ENCODE results near the gene ELK4. TPM values are rescaled to one million over a fixed set of nuclear protein-coding genes. Genes with fewer than 3 reads are reported as not detected.

Gene ELK4
- total and polyA plus RNA-seq, 2 experiments from 2014 or later: 5.1 to 16.4 TPM

DNA sequence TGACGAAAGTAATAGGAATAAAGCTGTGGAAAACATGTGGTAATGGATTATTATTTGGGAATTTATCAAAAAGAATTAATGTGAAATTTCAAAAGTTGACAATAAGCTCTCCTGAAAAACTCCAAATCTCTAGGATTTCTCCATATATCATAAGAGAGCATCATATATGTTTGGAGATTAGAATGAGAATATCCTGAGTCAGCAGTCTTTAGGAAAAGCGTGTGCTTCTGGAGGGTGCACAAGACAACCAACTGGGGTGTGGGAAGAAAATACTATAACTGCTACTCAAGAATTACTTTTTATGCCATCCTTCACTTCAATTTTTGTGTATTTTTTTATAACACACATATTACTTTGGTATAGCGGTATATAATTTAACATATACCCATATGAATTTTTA lies 19.7 kb downstream of the ELK4 start:
- in situ Hi-C loops (cut with MboI): no loop called here
- no peak for TF ChIP-seq EZH2phosphoT487 (IDR thresholded peaks at IDR 0.05; ENCODE audit: insufficient read depth, low read depth)
- no peak for TF ChIP-seq EZH2 (IDR thresholded peaks at IDR 0.05; ENCODE audit: insufficient read depth, poor library complexity, severe bottlenecking)

DNA sequence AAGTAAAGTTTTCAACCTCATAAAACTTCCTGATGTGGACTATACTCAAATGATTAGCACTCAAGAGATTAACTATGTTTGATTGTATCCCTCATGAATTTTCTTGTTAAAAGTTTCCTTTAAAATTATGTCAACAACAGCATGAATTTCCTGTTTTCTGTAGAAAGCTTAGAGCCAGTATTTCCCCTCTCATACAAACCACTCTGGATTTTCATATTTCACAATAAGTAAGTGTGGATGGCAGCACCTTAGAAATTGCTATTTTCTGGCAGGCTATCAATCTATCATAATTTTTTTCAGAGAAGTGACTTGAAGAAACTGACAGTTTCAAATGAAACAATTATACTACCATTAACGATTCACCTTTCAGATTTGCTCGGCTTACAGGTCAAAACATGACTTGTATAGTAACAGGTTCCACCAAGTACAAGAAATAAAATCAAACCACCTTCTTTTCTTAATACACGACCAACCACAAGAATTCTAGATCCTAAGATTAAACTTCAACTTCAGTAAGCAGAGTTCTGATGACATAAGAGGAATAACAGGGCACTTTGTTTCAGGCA lies 20.8 kb downstream of the ELK4 start:
- H3F3A ChIP-seq (ENCODE audit: insufficient read depth): no peaks in the 10 kb centered on the region
- 76 to 90% methylated on average over 3 of the region's 3 CpGs for WGBS, 2 experiments (ENCODE audit: low coverage in 1 of 2, low lambda C conversion rate in 2 of 2, missing lambda C conversion rate in 2 of 2)
- no peaks in the 10 kb centered on the region for H3K9me2 ChIP-seq (ENCODE audit: insufficient read depth)
- peaks cover 66% of the 10 kb centered on the region for H3K79me2 ChIP-seq (ENCODE audit: insufficient read depth)
- peaks cover 12% of the 10 kb centered on the region for H3K4me1 ChIP-seq (ENCODE audit: insufficient read depth)
- no peaks in the 10 kb centered on the region for H3K9me3 ChIP-seq (ENCODE audit: low read depth)
- H3K27me3 ChIP-seq (replicated peaks; ENCODE audit: insufficient read depth): no peaks in the 10 kb centered on the region
- in situ Hi-C loops (cut with MboI): no loop called here
- H3K27ac ChIP-seq: no peak overlapping the region
- no peaks in the 10 kb centered on the region for H4K20me1 ChIP-seq (ENCODE audit: insufficient read depth)
- H2AFZ ChIP-seq: no peak overlapping the region
- TF ChIP-seq EZH2phosphoT487 (IDR thresholded peaks at IDR 0.05; ENCODE audit: insufficient read depth, low read depth) (no peak), EZH2 (IDR thresholded peaks at IDR 0.05; ENCODE audit: insufficient read depth, poor library complexity, severe bottlenecking) (no peak)
- no peak for DNase-seq
- no peak overlapping the region for H3K4me3 ChIP-seq
- H3K4me2 ChIP-seq (ENCODE audit: unreplicated experiment): no peak overlapping the region
- H3K36me3 ChIP-seq (ENCODE audit: low read depth): peaks cover 33% of the 10 kb centered on the region
- no peak overlapping the region for H3K9ac ChIP-seq

More for the DNA sequence above, 19.7 kb downstream of the ELK4 start:
- Histone ChIP-seq H3K27ac (no peak overlapping the region), H3K4me2 (ENCODE audit: unreplicated experiment) (no peak overlapping the region), H3K9me2 (ENCODE audit: insufficient read depth) (no peaks in the 10 kb centered on the region), H3K79me2 (ENCODE audit: insufficient read depth) (peaks cover 70% of the 10 kb centered on the region), H3K9ac (no peak overlapping the region), H3K36me3 (ENCODE audit: low read depth) (peaks cover 44% of the 10 kb centered on the region), H3K9me3 (ENCODE audit: low read depth) (no peaks in the 10 kb centered on the region), H3F3A (ENCODE audit: insufficient read depth) (no peaks in the 10 kb centered on the region), H2AFZ (no peak overlapping the region), H3K4me1 (ENCODE audit: insufficient read depth) (peaks cover 12% of the 10 kb centered on the region), H3K4me3 (no peak overlapping the region), H3K27me3 (replicated peaks; ENCODE audit: insufficient read depth) (no peaks in the 10 kb centered on the region), H4K20me1 (ENCODE audit: insufficient read depth) (no peaks in the 10 kb centered on the region)
- 96 to 99% methylated on average over 3 of the region's 3 CpGs for WGBS, 2 experiments (ENCODE audit: low coverage in 1 of 2, low lambda C conversion rate in 2 of 2, missing lambda C conversion rate in 2 of 2)
- DNase-seq: no peak

DNA sequence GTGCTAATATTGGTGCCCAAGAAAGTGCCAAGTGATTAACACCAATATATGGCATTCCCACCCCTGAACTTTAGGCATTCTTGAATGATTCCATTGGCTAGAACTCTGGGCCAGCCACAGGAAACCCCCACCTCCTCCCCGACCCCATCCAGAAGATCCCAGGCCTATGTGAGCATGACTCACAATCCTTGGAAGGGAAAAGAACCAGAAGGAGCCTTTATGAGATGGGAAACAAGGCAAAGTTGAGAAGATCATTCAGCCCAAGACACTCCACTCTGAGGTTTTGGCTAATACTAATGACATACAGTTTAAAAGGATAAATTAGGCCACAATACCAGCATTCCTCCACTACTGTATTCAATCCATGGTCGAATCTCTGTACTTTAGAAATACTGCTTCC lies 21.8 kb downstream of the ELK4 start:
- Histone ChIP-seq H3F3A (ENCODE audit: insufficient read depth) (no peaks in the 10 kb centered on the region), H4K20me1 (ENCODE audit: insufficient read depth) (no peaks in the 10 kb centered on the region), H3K36me3 (ENCODE audit: low read depth) (peaks cover 26% of the 10 kb centered on the region), H3K4me1 (ENCODE audit: insufficient read depth) (peaks cover 12% of the 10 kb centered on the region), H3K9me2 (ENCODE audit: insufficient read depth) (no peaks in the 10 kb centered on the region), H3K4me2 (ENCODE audit: unreplicated experiment) (no peak overlapping the region), H2AFZ (no peak overlapping the region), H3K9me3 (ENCODE audit: low read depth) (no peaks in the 10 kb centered on the region), H3K27me3 (replicated peaks; ENCODE audit: insufficient read depth) (no peaks in the 10 kb centered on the region), H3K79me2 (ENCODE audit: insufficient read depth) (peaks cover 59% of the 10 kb centered on the region), H3K4me3 (no peak overlapping the region), H3K9ac (no peak overlapping the region), H3K27ac (no peak overlapping the region)
- in situ Hi-C loops (cut with MboI): no loop called here
- peak; percentile 46 for DNase-seq
- 26 to 37% methylated on average over 2 of the region's 2 CpGs for WGBS, 2 experiments (ENCODE audit: low coverage in 1 of 2, low lambda C conversion rate in 2 of 2, missing lambda C conversion rate in 2 of 2)
- no peak for TF ChIP-seq EZH2phosphoT487 (IDR thresholded peaks at IDR 0.05; ENCODE audit: insufficient read depth, low read depth)
- TF ChIP-seq EZH2 (IDR thresholded peaks at IDR 0.05; ENCODE audit: insufficient read depth, poor library complexity, severe bottlenecking): no peak

DNA sequence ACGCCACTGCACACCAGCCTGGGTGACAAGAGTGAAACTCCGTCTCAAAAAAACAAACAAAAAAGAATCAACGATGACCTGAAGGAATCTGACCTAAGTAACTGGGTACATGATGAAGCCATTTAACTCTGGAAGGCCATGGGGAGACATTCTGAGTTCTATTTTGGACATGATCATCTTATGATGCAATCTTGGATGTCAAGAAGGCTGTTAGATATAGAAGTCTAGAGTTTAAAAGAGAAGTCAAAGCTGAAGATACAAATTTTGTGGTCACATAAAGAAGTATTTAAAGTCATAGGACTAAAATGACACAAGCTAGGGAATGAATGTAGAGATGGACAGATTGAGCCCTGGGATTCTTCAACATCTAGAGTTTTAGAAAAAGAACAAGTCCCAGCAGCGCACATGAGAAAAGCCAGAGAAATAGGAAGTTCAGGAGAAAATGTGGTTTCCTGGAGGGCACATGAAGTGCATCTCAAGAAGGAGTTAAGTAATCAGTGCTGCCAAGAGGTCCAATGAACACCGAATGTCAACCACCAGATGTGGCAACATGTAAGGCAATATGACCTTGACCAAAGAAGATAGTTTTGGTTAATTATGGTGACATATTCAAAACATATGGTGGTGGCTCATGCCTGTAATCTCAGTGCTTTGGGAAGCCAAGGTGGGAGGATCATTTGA lies 26.8 kb downstream of the ELK4 start:
- no peak overlapping the region for H3K9ac ChIP-seq
- H3K4me1 ChIP-seq (ENCODE audit: insufficient read depth): peaks cover 2% of the 10 kb centered on the region; the same call in 1 of the 2 replicates
- H3K9me2 ChIP-seq (ENCODE audit: insufficient read depth): no peaks in the 10 kb centered on the region
- DNase-seq: no peak
- no peaks in the 10 kb centered on the region for H3K9me3 ChIP-seq (ENCODE audit: low read depth)
- no peaks in the 10 kb centered on the region for H4K20me1 ChIP-seq (ENCODE audit: insufficient read depth)
- H3K27ac ChIP-seq: no peak overlapping the region
- H3K4me3 ChIP-seq: no peak overlapping the region
- H2AFZ ChIP-seq: no peak overlapping the region
- H3K4me2 ChIP-seq (ENCODE audit: unreplicated experiment): no peak overlapping the region
- H3K27me3 ChIP-seq (replicated peaks; ENCODE audit: insufficient read depth): no peaks in the 10 kb centered on the region
- peaks cover 12% of the 10 kb centered on the region; the same call in 1 of the 2 replicates for H3F3A ChIP-seq (ENCODE audit: insufficient read depth)
- H3K79me2 ChIP-seq (ENCODE audit: insufficient read depth): peaks cover 28% of the 10 kb centered on the region
- peaks cover 4% of the 10 kb centered on the region; the same call in 1 of the 2 replicates for H3K36me3 ChIP-seq (ENCODE audit: low read depth)
- TF ChIP-seq EZH2phosphoT487 (IDR thresholded peaks at IDR 0.05; ENCODE audit: insufficient read depth, low read depth) (no peak), EZH2 (IDR thresholded peaks at IDR 0.05; ENCODE audit: insufficient read depth, poor library complexity, severe bottlenecking) (no peak)
- 96 to 99% methylated on average over 5 of the region's 5 CpGs for WGBS, 2 experiments (ENCODE audit: low coverage in 1 of 2, low lambda C conversion rate in 2 of 2, missing lambda C conversion rate in 2 of 2)
- in situ Hi-C loops (cut with MboI): no loop called here
